Measurements from ENCODE around the gene PDE4D.

- no peak for TF ChIP-seq ZFX (IDR thresholded peaks at IDR 0.05; ENCODE audit: borderline replicate concordance)
- TF ChIP-seq, protein P1, sequence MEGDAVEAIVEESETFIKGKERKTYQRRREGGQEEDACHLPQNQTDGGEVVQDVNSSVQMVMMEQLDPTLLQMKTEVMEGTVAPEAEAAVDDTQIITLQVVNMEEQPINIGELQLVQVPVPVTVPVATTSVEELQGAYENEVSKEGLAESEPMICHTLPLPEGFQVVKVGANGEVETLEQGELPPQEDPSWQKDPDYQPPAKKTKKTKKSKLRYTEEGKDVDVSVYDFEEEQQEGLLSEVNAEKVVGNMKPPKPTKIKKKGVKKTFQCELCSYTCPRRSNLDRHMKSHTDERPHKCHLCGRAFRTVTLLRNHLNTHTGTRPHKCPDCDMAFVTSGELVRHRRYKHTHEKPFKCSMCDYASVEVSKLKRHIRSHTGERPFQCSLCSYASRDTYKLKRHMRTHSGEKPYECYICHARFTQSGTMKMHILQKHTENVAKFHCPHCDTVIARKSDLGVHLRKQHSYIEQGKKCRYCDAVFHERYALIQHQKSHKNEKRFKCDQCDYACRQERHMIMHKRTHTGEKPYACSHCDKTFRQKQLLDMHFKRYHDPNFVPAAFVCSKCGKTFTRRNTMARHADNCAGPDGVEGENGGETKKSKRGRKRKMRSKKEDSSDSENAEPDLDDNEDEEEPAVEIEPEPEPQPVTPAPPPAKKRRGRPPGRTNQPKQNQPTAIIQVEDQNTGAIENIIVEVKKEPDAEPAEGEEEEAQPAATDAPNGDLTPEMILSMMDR (IDR thresholded peaks at IDR 0.05) = no peak
These were observed 301.4 kb downstream of the PDE4D start for GRCh38 chr5:59592101-59592500.

Measured in 22Rv1 (cell line).